Neuronal stem cell (in vitro differentiated cells): Measurements from ENCODE around the gene TPX2.
"Not testable (repeated sequence)": the region's sequence is repeated elsewhere in the genome, so short reads cannot be mapped to it uniquely, and the experiment has no call there.

Experiments used
- DNase-seq: peaks from one replicate; pipeline ENCODE4 v3.0.0-alpha.2; 2013; ENCODE audit warnings: low spot score
- H2AFZ ChIP-seq: one replicate; pipeline ENCODE4 v1.6.1; 2013; ENCODE audit warnings: mild to moderate bottlenecking, low read length, inconsistent platforms
- H2AK5ac ChIP-seq: 2 replicates; pipeline ENCODE4 v1.6.1; 2013; ENCODE audit warnings: low read depth, mild to moderate bottlenecking, inconsistent platforms, low read length, moderate library complexity, mixed read lengths
- H2BK120ac ChIP-seq: 2 replicates; pipeline ENCODE4 v1.6.1; 2013; ENCODE audit warnings: low read depth, mild to moderate bottlenecking, inconsistent platforms, low read length, moderate library complexity, mixed read lengths
- H2BK12ac ChIP-seq: one replicate; pipeline ENCODE4 v1.6.1; 2013; ENCODE audit warnings: low read length, inconsistent platforms
- H2BK15ac ChIP-seq: 2 replicates; pipeline ENCODE4 v1.6.1; 2013; ENCODE audit warnings: mild to moderate bottlenecking, low read length, inconsistent platforms, mixed read lengths
- H2BK5ac ChIP-seq: one replicate; pipeline ENCODE4 v1.6.1; 2013; ENCODE audit warnings: inconsistent platforms, mild to moderate bottlenecking, low read length, moderate library complexity
- H3K14ac ChIP-seq: one replicate; pipeline ENCODE4 v1.6.1; 2013; ENCODE audit warnings: low read length, inconsistent platforms
- H3K18ac ChIP-seq: 2 replicates; pipeline ENCODE4 v1.6.1; 2013; ENCODE audit warnings: low read length, inconsistent platforms
- H3K23ac ChIP-seq: 2 replicates; pipeline ENCODE4 v1.6.1; 2013; ENCODE audit warnings: low read depth, mild to moderate bottlenecking, mixed read lengths, low read length, inconsistent platforms; ENCODE audit not compliant: poor library complexity
- H3K27ac ChIP-seq: replicated peaks from 3 replicates; pipeline ENCODE4 v1.5.1; 2013; ENCODE audit warnings: low read length, inconsistent platforms
- H3K27me3 ChIP-seq, 3 experiments: 2 replicates each; pipeline ENCODE4 v1.6.1; 2013; ENCODE audit warnings: low read length in 3 of 3, mild to moderate bottlenecking in 2 of 3, inconsistent platforms in 1 of 3, low read depth in 1 of 3, mixed read lengths in 1 of 3, moderate library complexity in 1 of 3; ENCODE audit not compliant: control insufficient read depth in 3 of 3, insufficient read depth in 3 of 3
- H3K36me3 ChIP-seq, 2 donors: replicated peaks in 1 of 2; 2 replicates each; pipeline ENCODE4 v1.6.1; 2013; ENCODE audit warnings: low read length in 2 of 2; ENCODE audit not compliant: control insufficient read depth in 2 of 2, insufficient read depth in 2 of 2
- H3K4ac ChIP-seq: 2 replicates; pipeline ENCODE4 v1.6.1; 2013; ENCODE audit warnings: inconsistent platforms, mild to moderate bottlenecking, low read length, moderate library complexity
- H3K4me1 ChIP-seq, 2 donors: 1 replicate in 1 of 2; 2 replicates in 1 of 2; pipeline ENCODE4 v1.6.1; 2013; ENCODE audit warnings: low read length in 2 of 2, low read depth in 1 of 2; ENCODE audit not compliant: control insufficient read depth in 2 of 2, insufficient read depth in 1 of 2
- H3K4me2 ChIP-seq: one replicate; pipeline ENCODE4 v1.6.1; 2013; ENCODE audit warnings: mild to moderate bottlenecking, low read length, inconsistent platforms; ENCODE audit not compliant: insufficient read depth, poor library complexity, severe bottlenecking
- H3K4me3 ChIP-seq, 2 donors: 2 replicates each; pipeline ENCODE4 v1.5.1; 2013; ENCODE audit warnings: low read length in 2 of 2, mild to moderate bottlenecking in 2 of 2, inconsistent platforms in 1 of 2, moderate library complexity in 1 of 2
- H3K79me1 ChIP-seq: one replicate; pipeline ENCODE4 v1.6.1; 2013; ENCODE audit warnings: low read depth, mild to moderate bottlenecking, inconsistent platforms, low read length, moderate library complexity
- H3K9ac ChIP-seq: one replicate; pipeline ENCODE4 v1.6.1; 2013; ENCODE audit warnings: mild to moderate bottlenecking, low read depth, low read length, inconsistent platforms; ENCODE audit not compliant: poor library complexity
- H3K9me3 ChIP-seq, 2 donors: replicated peaks in 1 of 2; 2 replicates each; pipeline versions ENCODE3 to v1.6.1; 2013; ENCODE audit warnings: low read length in 2 of 2, mild to moderate bottlenecking in 2 of 2, inconsistent platforms in 1 of 2, low read depth in 1 of 2, mixed read lengths in 1 of 2, moderate library complexity in 1 of 2; ENCODE audit not compliant: control insufficient read depth in 2 of 2, insufficient read depth in 1 of 2
- H4K8ac ChIP-seq: one replicate; pipeline ENCODE4 v1.6.1; 2013; ENCODE audit warnings: low read depth, mild to moderate bottlenecking, inconsistent platforms, low read length, moderate library complexity
- H4K91ac ChIP-seq: one replicate; pipeline ENCODE4 v1.6.1; 2013; ENCODE audit warnings: low read length, low read depth, mild to moderate bottlenecking, inconsistent platforms; ENCODE audit not compliant: poor library complexity
- WGBS, 2 donors: extraction: QIAGEN DNeasy Blood & Tissue Kit; methylation state at CpG; one replicate each; pipeline ENCODE4 v1.1.7; 2013; ENCODE audit warnings: missing lambda C conversion rate in 2 of 2, mixed read lengths in 1 of 2; ENCODE audit not compliant: insufficient read length in 2 of 2, insufficient replicate concordance in 1 of 2; ENCODE audit errors: extremely low coverage in 2 of 2; 5-methylcytosine and 5-hydroxymethylcytosine counted together

TPX2 gene

GRCh38 chr20:31814142-31814541, 75.1 kb downstream of the TPX2 start:
- not testable (repeated sequence) for H4K8ac ChIP-seq, DNase-seq, H3K4me2 ChIP-seq, H3K79me1 ChIP-seq, H3K4ac ChIP-seq, H3K9me3 ChIP-seq, H3K36me3 ChIP-seq, H3K27me3 ChIP-seq, H4K91ac ChIP-seq, H2BK12ac ChIP-seq, H2BK120ac ChIP-seq, H3K18ac ChIP-seq, H3K23ac ChIP-seq, H3K14ac ChIP-seq, H2AK5ac ChIP-seq, H3K4me1 ChIP-seq, H2BK15ac ChIP-seq, H3K27ac ChIP-seq, H3K4me3 ChIP-seq, H2AFZ ChIP-seq, H2BK5ac ChIP-seq, H3K9ac ChIP-seq
- WGBS, 2 donors = no CpG with 5 or more reads among the region's 7 CpGs

GRCh38 chr20:31815408-31816188, 76.5 kb downstream of the TPX2 start:
- Histone ChIP-seq H3K9ac (no peak overlapping the region), H2BK5ac (no peak overlapping the region), H3K4me1 (peaks cover 0 to 5% of the 10 kb centered on the region in 2 donors), H3K9me3 (no peaks in the 10 kb centered on the region), H3K4me3 (no peak overlapping the region), H4K8ac (no peak overlapping the region), H2AK5ac (peak overlapping the region; percentile 15), H3K79me1 (no peaks in the 10 kb centered on the region), H3K36me3 (no peaks in the 10 kb centered on the region), H2AFZ (peak overlapping the region; percentile 17), H2BK15ac (no peak overlapping the region), H2BK12ac (no peak overlapping the region), H3K4ac (no peak overlapping the region), H3K4me2 (no peak overlapping the region), H3K14ac (no peak overlapping the region), H4K91ac (peak overlapping the region; percentile 4), H3K23ac (no peak overlapping the region), H3K18ac (no peak overlapping the region), H3K27me3 (no peaks in the 10 kb centered on the region), H2BK120ac (no peak overlapping the region), H3K27ac (no peak overlapping the region)
- no peak for DNase-seq
- no CpG with 5 or more reads among the region's 9 CpGs for WGBS, 2 donors

- DNase-seq = no peak
- Histone ChIP-seq H3K18ac (no peak overlapping the region), H2AK5ac (no peak overlapping the region), H3K27me3 (no peaks in the 10 kb centered on the region), H3K4me2 (no peak overlapping the region), H2BK15ac (no peak overlapping the region), H2BK120ac (no peak overlapping the region), H3K79me1 (no peaks in the 10 kb centered on the region), H3K14ac (no peak overlapping the region), H3K4me1 (peaks cover 0 to 5% of the 10 kb centered on the region in 2 donors), H3K4me3 (no peak overlapping the region), H2AFZ (no peak overlapping the region), H3K23ac (no peak overlapping the region), H3K9me3 (no peaks in the 10 kb centered on the region), H3K9ac (no peak overlapping the region), H3K4ac (no peak overlapping the region), H3K36me3 (no peaks in the 10 kb centered on the region), H4K8ac (no peak overlapping the region), H2BK5ac (no peak overlapping the region), H2BK12ac (no peak overlapping the region), H3K27ac (no peak overlapping the region), H4K91ac (no peak overlapping the region)
- no CpG with 5 or more reads among the region's 5 CpGs for WGBS, 2 donors
Measured at GRCh38 chr20:31816221-31816620, 77.1 kb downstream of the TPX2 start.

- Histone ChIP-seq H3K4me2 (no peak overlapping the region), H3K4me1 (peaks cover 0 to 5% of the 10 kb centered on the region in 2 donors)
- no peak for DNase-seq
Measured at GRCh38 chr20:31817461-31817860, 78.4 kb downstream of the TPX2 start.

More at GRCh38 chr20:31817461-31817860, 78.4 kb downstream of the TPX2 start:
- Histone ChIP-seq H3K4me3 (no peak overlapping the region), H2BK15ac (no peak overlapping the region), H4K8ac (no peak overlapping the region), H4K91ac (no peak overlapping the region), H2BK12ac (no peak overlapping the region), H3K27ac (no peak overlapping the region), H3K27me3 (no peaks in the 10 kb centered on the region), H3K36me3 (no peaks in the 10 kb centered on the region), H3K9me3 (no peaks in the 10 kb centered on the region), H2AK5ac (no peak overlapping the region), H3K18ac (no peak overlapping the region), H3K4ac (no peak overlapping the region), H2BK120ac (no peak overlapping the region), H2BK5ac (no peak overlapping the region), H3K23ac (no peak overlapping the region), H3K14ac (no peak overlapping the region), H2AFZ (no peak overlapping the region), H3K9ac (no peak overlapping the region), H3K79me1 (no peaks in the 10 kb centered on the region)
- no CpG with 5 or more reads among the region's 5 CpGs for WGBS, 2 donors
